SU-DHL-6 (cell line): ENCODE data around the gene ROCK2.

Experiments used
- H2AFZ ChIP-seq: fragments of 200-600 bp; sonication (generic); 2 replicates; pipeline ENCODE4 v1.6.1; 2014; ENCODE audit warnings: low read depth, mild to moderate bottlenecking, moderate library complexity, mixed read lengths, antibody characterized with exemption, low read length; ENCODE audit not compliant: severe bottlenecking
- H3F3A ChIP-seq: fragments of 200-600 bp; shearing (Covaris generic); 2 replicates; pipeline ENCODE4 v1.6.0; 2016; ENCODE audit warnings: antibody characterized with exemption, mild to moderate bottlenecking; ENCODE audit not compliant: insufficient read depth
- H3K27ac ChIP-seq: fragments of 200-600 bp; sonication (generic); 2 replicates; pipeline ENCODE4 v1.5.1; 2016; ENCODE audit warnings: low read depth, mild to moderate bottlenecking, low read length, moderate library complexity, mixed read lengths
- H3K27me3 ChIP-seq: fragments of 200-600 bp; sonication (generic), shearing (Covaris generic); 2 replicates; pipeline ENCODE4 v1.6.0; 2014; ENCODE audit warnings: mild to moderate bottlenecking, low read length
- H3K36me3 ChIP-seq: fragments of 200-600 bp; sonication (generic); 2 replicates; pipeline ENCODE4 v1.6.1; 2014; ENCODE audit warnings: mild to moderate bottlenecking, low read length, mixed read lengths
- H3K4me2 ChIP-seq: fragments of 300-600, 200-600 bp; shearing (Covaris generic), sonication (generic); 2 replicates; pipeline ENCODE4 v1.6.0; 2014; ENCODE audit warnings: low read length, low read depth, mild to moderate bottlenecking; ENCODE audit not compliant: poor library complexity, severe bottlenecking
- H3K4me3 ChIP-seq: fragments of 200-600 bp; sonication (generic); 2 replicates; pipeline ENCODE4 v1.5.1; 2014; ENCODE audit warnings: antibody characterized with exemption, low read length, mild to moderate bottlenecking, mixed read lengths; ENCODE audit not compliant: insufficient read depth, poor library complexity, severe bottlenecking
- H3K79me2 ChIP-seq: fragments of 200-600 bp; sonication (generic); 2 replicates; pipeline ENCODE4 v1.6.1; 2014; ENCODE audit warnings: mild to moderate bottlenecking, low read length, moderate library complexity; ENCODE audit not compliant: insufficient read depth
- H3K9ac ChIP-seq: fragments of 200-600 bp; sonication (generic); 2 replicates; pipeline ENCODE4 v1.7.0; 2014; ENCODE audit warnings: mild to moderate bottlenecking, low read length
- H3K9me2 ChIP-seq: fragments of 200-600 bp; sonication (generic); replicated peaks from 2 replicates; pipeline ENCODE4 v1.6.1; 2014; ENCODE audit warnings: low read length; ENCODE audit not compliant: insufficient read depth
- H3K9me3 ChIP-seq: fragments of 200-600 bp; sonication (generic); 2 replicates; pipeline ENCODE4 v1.6.1; 2014; ENCODE audit warnings: low read length, mixed read lengths; ENCODE audit not compliant: insufficient read depth
- H4K20me1 ChIP-seq: fragments of 200-600 bp; sonication (generic); 2 replicates; pipeline ENCODE4 v1.6.1; 2014; ENCODE audit warnings: low read depth, mild to moderate bottlenecking, antibody characterized with exemption, low read length, moderate library complexity, mixed read lengths
- CTCF ChIP-seq: fragments of 200-600 bp; sonication (generic); IDR thresholded peaks from one replicate; pipeline ENCODE4 v1.5.1; 2017; ENCODE audit warnings: antibody characterized with exemption, mild to moderate bottlenecking, low read length, moderate library complexity; ENCODE audit not compliant: insufficient read depth, poor library complexity, severe bottlenecking
- EZH2phosphoT487 ChIP-seq: fragments of 200-600 bp; sonication (generic), shearing (Covaris generic); conservative IDR thresholded peaks from 2 replicates; pipeline ENCODE4 v1.6.1; 2018; ENCODE audit warnings: mild to moderate bottlenecking, antibody characterized with exemption, low read length, moderate library complexity, mixed read lengths

The ROCK2 gene

DNA sequence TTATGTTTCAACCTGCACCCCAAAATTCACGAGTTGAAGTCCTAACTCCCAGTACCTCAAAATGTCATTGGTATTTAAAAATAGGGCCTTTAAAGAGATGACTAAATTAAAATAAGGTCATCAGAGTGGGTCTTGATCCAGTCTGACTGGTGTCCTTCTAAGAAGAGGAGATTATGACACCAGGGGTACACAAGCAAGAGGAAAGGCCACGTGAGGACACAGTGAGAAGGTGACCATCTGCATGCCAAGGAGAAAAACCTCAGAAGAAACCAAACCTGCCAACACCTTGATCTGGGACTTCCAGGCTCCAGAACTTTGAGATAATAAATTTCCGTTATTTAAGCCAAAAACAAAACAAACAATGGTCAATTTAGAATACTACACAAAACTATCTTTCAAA is 22.6 kb downstream of the ROCK2 start:
- Histone ChIP-seq H3K79me2 (peaks cover 74% of the 10 kb centered on the region), H4K20me1 (peaks cover 23% of the 10 kb centered on the region), H3K9me2 (no peaks in the 10 kb centered on the region), H2AFZ (no peak overlapping the region), H3K4me3 (no peak overlapping the region), H3K9me3 (no peaks in the 10 kb centered on the region), H3K36me3 (no peaks in the 10 kb centered on the region), H3K9ac (no peak overlapping the region), H3K27ac (no peak overlapping the region), H3F3A (no peaks in the 10 kb centered on the region), H3K27me3 (no peaks in the 10 kb centered on the region), H3K4me2 (no peak overlapping the region)
- TF ChIP-seq CTCF (no peak), EZH2phosphoT487 (no peak)

- TF ChIP-seq CTCF (no peak), EZH2phosphoT487 (no peak)
- peaks cover 74% of the 10 kb centered on the region for H3K79me2 ChIP-seq
Measured at GRCh38 chr2:11320698-11321492, 23.5 kb downstream of the ROCK2 start.

DNA sequence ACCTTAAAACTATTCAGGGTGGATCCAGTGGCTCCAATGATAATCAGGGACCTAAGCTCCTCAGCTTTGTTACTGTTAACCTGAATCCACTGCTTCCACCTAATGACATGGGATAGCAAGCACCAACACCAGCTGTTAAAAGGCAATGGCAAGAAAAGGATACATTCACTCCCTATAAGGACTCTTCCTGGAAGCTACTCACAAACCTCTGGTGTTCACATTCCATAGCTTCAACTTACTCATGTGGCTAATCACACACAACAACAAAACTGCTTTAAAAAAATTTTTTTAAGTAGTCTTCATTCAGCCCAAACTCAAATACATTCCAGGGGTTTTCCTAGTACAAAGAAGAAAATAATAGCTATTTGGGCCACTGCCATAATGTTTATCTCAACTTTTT is 24.5 kb downstream of the ROCK2 start:
- no peak overlapping the region for H3K4me2 ChIP-seq
- peaks cover 74% of the 10 kb centered on the region for H3K79me2 ChIP-seq
- H3K9me3 ChIP-seq = no peaks in the 10 kb centered on the region
- no peaks in the 10 kb centered on the region for H3F3A ChIP-seq
- no peak overlapping the region for H3K27ac ChIP-seq
- H3K4me3 ChIP-seq = no peak overlapping the region
- H4K20me1 ChIP-seq = peaks cover 15% of the 10 kb centered on the region
- TF ChIP-seq CTCF (no peak), EZH2phosphoT487 (no peak)
- H3K9me2 ChIP-seq = no peaks in the 10 kb centered on the region
- H3K36me3 ChIP-seq = no peaks in the 10 kb centered on the region
- no peaks in the 10 kb centered on the region for H3K27me3 ChIP-seq
- H2AFZ ChIP-seq = no peak overlapping the region
- H3K9ac ChIP-seq = no peak overlapping the region

More at GRCh38 chr2:11320698-11321492, 23.5 kb downstream of the ROCK2 start:
- no peaks in the 10 kb centered on the region for H3K27me3 ChIP-seq
- H3K36me3 ChIP-seq = no peaks in the 10 kb centered on the region
- H3K27ac ChIP-seq = no peak overlapping the region
- peaks cover 24% of the 10 kb centered on the region for H4K20me1 ChIP-seq
- no peak overlapping the region for H3K4me2 ChIP-seq
- H3K9ac ChIP-seq = no peak overlapping the region
- no peak overlapping the region for H3K4me3 ChIP-seq
- no peaks in the 10 kb centered on the region for H3K9me3 ChIP-seq
- no peak overlapping the region for H2AFZ ChIP-seq
- H3F3A ChIP-seq = no peaks in the 10 kb centered on the region
- no peaks in the 10 kb centered on the region for H3K9me2 ChIP-seq
